Large intestine (tissue), 3 donors: ENCODE results near the gene KDM4C. TPM values are rescaled to one million over a fixed set of nuclear protein-coding genes. Genes with fewer than 3 reads are reported as not detected.
"Not testable (repeated sequence)": the region's sequence is repeated elsewhere in the genome, so short reads cannot be mapped to it uniquely, and the experiment has no call there.

Experiments
- DNase-seq, 2 donors: peaks; one replicate each; pipeline versions ENCODE4 v3.0.0 to v3.0.0-alpha.2; 2013
- H3K27ac ChIP-seq: one replicate; pipeline ENCODE4 v1.5.1; 2013; ENCODE audit warnings: low read length
- H3K27me3 ChIP-seq: 2 replicates; pipeline ENCODE4 v1.6.1; 2013; ENCODE audit warnings: low read length; ENCODE audit not compliant: control insufficient read depth, insufficient read depth
- H3K36me3 ChIP-seq: 2 replicates; pipeline ENCODE4 v1.6.1; 2013; ENCODE audit warnings: low read length; ENCODE audit not compliant: control insufficient read depth, insufficient read depth
- H3K4me1 ChIP-seq: one replicate; pipeline ENCODE4 v1.6.1; 2013; ENCODE audit warnings: low read length; ENCODE audit not compliant: control insufficient read depth, insufficient read depth
- H3K4me3 ChIP-seq: one replicate; pipeline ENCODE4 v1.5.1; 2013; ENCODE audit warnings: low read length
- H3K9me3 ChIP-seq: one replicate; pipeline ENCODE4 v1.6.1; 2013; ENCODE audit warnings: mild to moderate bottlenecking, low read depth, low read length, moderate library complexity; ENCODE audit not compliant: control insufficient read depth
- WGBS: methylation state at CpG from one replicate; pipeline ENCODE4 v1.1.5; 2013; ENCODE audit warnings: low lambda C conversion rate; ENCODE audit not compliant: insufficient coverage; 5-methylcytosine and 5-hydroxymethylcytosine counted together
- polyA plus RNA-seq: library from polyadenylated mRNA; unstranded; fragments of 120-200 nt; gene quantifications from one replicate; pipeline ENCODE4 v1.2.1, GENCODE V29; 2013

The KDM4C gene
- polyA plus RNA-seq, 1 donor, result 27.2 TPM

- Histone ChIP-seq H3K36me3 (no peaks in the 10 kb centered on the region), H3K4me3 (no peak overlapping the region), H3K27me3 (no peaks in the 10 kb centered on the region), H3K4me1 (no peaks in the 10 kb centered on the region), H3K27ac (no peak overlapping the region), H3K9me3 (no peaks in the 10 kb centered on the region)
- whole genome bisulfite sequencing, result no CpG with 5 or more reads among the region's 3 CpGs
- DNase-seq, result peak; percentile 27 to 72
Observed at GRCh38 chr9:6733257-6733656, 24.5 kb upstream of the KDM4C start.

- Histone ChIP-seq H3K4me3 (no peak overlapping the region), H3K9me3 (no peaks in the 10 kb centered on the region), H3K4me1 (no peaks in the 10 kb centered on the region), H3K27ac (no peak overlapping the region), H3K27me3 (no peaks in the 10 kb centered on the region), H3K36me3 (no peaks in the 10 kb centered on the region)
- 100% methylated on average over 1 of the region's 6 CpGs for WGBS
- no peak for DNase-seq
Observed at GRCh38 chr9:6733831-6734230, 23.9 kb upstream of the KDM4C start.

- no CpG with 5 or more reads among the region's 3 CpGs for WGBS
- Histone ChIP-seq H3K27ac (no peak overlapping the region), H3K4me1 (no peaks in the 10 kb centered on the region), H3K27me3 (no peaks in the 10 kb centered on the region), H3K4me3 (no peak overlapping the region), H3K36me3 (no peaks in the 10 kb centered on the region), H3K9me3 (no peaks in the 10 kb centered on the region)
- no peak for DNase-seq
Observed at GRCh38 chr9:6735422-6735821, 22.4 kb upstream of the KDM4C start.

- Histone ChIP-seq H3K27me3 (no peaks in the 10 kb centered on the region), H3K4me3 (no peak overlapping the region), H3K36me3 (no peaks in the 10 kb centered on the region), H3K9me3 (no peaks in the 10 kb centered on the region), H3K27ac (no peak overlapping the region), H3K4me1 (no peaks in the 10 kb centered on the region)
- peak in 1 of 2 donors; percentile 13 for DNase-seq
- 20% methylated on average over 1 of the region's 1 CpG for WGBS
Observed at GRCh38 chr9:6739218-6739617, 18.6 kb upstream of the KDM4C start.

GRCh38 chr9:6748861-6749260, 8.9 kb upstream of the KDM4C start:
- not testable (repeated sequence) for H3K4me1 ChIP-seq, H3K36me3 ChIP-seq, DNase-seq, H3K4me3 ChIP-seq, H3K27ac ChIP-seq, H3K27me3 ChIP-seq, H3K9me3 ChIP-seq
- no CpG with 5 or more reads among the region's 9 CpGs for WGBS

GRCh38 chr9:6754861-6755260, 2.9 kb upstream of the KDM4C start:
- H3K4me3 ChIP-seq, H3K27ac ChIP-seq, H3K4me1 ChIP-seq, H3K27me3 ChIP-seq, DNase-seq, H3K36me3 ChIP-seq, H3K9me3 ChIP-seq: not testable (repeated sequence)
- no CpG with 5 or more reads among the region's 10 CpGs for WGBS

- 0% methylated on average over 2 of the region's 14 CpGs for WGBS
- H3K4me1 ChIP-seq, result peaks cover 4% of the 10 kb centered on the region
- peak; percentile 84 to 96 for DNase-seq
- H3K4me3 ChIP-seq, result peak overlapping the region; percentile 97
- H3K27me3 ChIP-seq, result no peaks in the 10 kb centered on the region
- no peaks in the 10 kb centered on the region for H3K9me3 ChIP-seq
- H3K36me3 ChIP-seq, result no peaks in the 10 kb centered on the region
- peak overlapping the region; percentile 93 for H3K27ac ChIP-seq
Observed at GRCh38 chr9:6757132-6757455, 679 bp upstream of the KDM4C start.

GRCh38 chr9:6758248-6758497, 400 bp downstream of the KDM4C start:
- no peaks in the 10 kb centered on the region for H3K36me3 ChIP-seq
- H3K27ac ChIP-seq, result peak overlapping the region; percentile 93
- no peaks in the 10 kb centered on the region for H3K27me3 ChIP-seq
- DNase-seq, result no peak
- WGBS, result no CpG with 5 or more reads among the region's 35 CpGs
- H3K9me3 ChIP-seq, result no peaks in the 10 kb centered on the region
- peak overlapping the region; percentile 97 for H3K4me3 ChIP-seq
- H3K4me1 ChIP-seq, result peaks cover 4% of the 10 kb centered on the region

GRCh38 chr9:6758498-6759184, 868 bp downstream of the KDM4C start:
- WGBS, result no CpG with 5 or more reads among the region's 42 CpGs
- DNase-seq, result peak; percentile 42 to 83
- H3K27me3 ChIP-seq, result no peaks in the 10 kb centered on the region
- H3K4me1 ChIP-seq, result peaks cover 4% of the 10 kb centered on the region
- no peaks in the 10 kb centered on the region for H3K36me3 ChIP-seq
- H3K9me3 ChIP-seq, result no peaks in the 10 kb centered on the region
- H3K4me3 ChIP-seq, result peak overlapping the region; percentile 97
- peak overlapping the region; percentile 93 for H3K27ac ChIP-seq

GRCh38 chr9:6759185-6759977, 1.6 kb downstream of the KDM4C start:
- WGBS, result 10% methylated on average over 6 of the region's 27 CpGs
- Histone ChIP-seq H3K27ac (peak overlapping the region; percentile 93), H3K4me1 (peaks cover 4% of the 10 kb centered on the region), H3K36me3 (no peaks in the 10 kb centered on the region), H3K9me3 (no peaks in the 10 kb centered on the region), H3K4me3 (peak overlapping the region; percentile 97), H3K27me3 (no peaks in the 10 kb centered on the region)
- no peak for DNase-seq

- H3K4me1 ChIP-seq, result peaks cover 4% of the 10 kb centered on the region
- DNase-seq, result no peak
- H3K27me3 ChIP-seq, result no peaks in the 10 kb centered on the region
- no peaks in the 10 kb centered on the region for H3K9me3 ChIP-seq
- no peaks in the 10 kb centered on the region for H3K36me3 ChIP-seq
- H3K4me3 ChIP-seq, result no peak overlapping the region
- H3K27ac ChIP-seq, result no peak overlapping the region
- WGBS, result no CpG with 5 or more reads among the region's 4 CpGs
Observed at GRCh38 chr9:6761306-6761705, 3.5 kb downstream of the KDM4C start.
